ENCODE measurements around the gene PRCC. TPM values are rescaled to one million over a fixed set of nuclear protein-coding genes. Genes with fewer than 3 reads are reported as not detected.

The PRCC gene
- total and polyA plus RNA-seq, 2 of the 13 experiments (the other 11 are each of a cell fraction or from before 2014, with no cell fraction given), result 24.2 to 40.5 TPM

- TF ChIP-seq CEBPZ (IDR thresholded peaks at IDR 0.05; ENCODE audit: low read length) (no peak), KMT2A (CRISPR knock-in tag; IDR thresholded peaks at IDR 0.05) (no peak), KLF6 (CRISPR knock-in tag; IDR thresholded peaks at IDR 0.05) (peak; percentile 55; the same call in 1 of the 2 replicates), NR1H2 (CRISPR knock-in tag; IDR thresholded peaks at IDR 0.05; ENCODE audit: borderline replicate concordance, low read depth) (no peak), SNRNP70 (IDR thresholded peaks at IDR 0.05; ENCODE audit: low read depth, low read length) (no peak), SAP130 (CRISPR knock-in tag; IDR thresholded peaks at IDR 0.05; ENCODE audit: low read depth) (peak; percentile 83), KAT8 (CRISPR knock-in tag; IDR thresholded peaks at IDR 0.05) (peak; percentile 83; the same call in 1 of the 2 replicates), MYC (CRISPR knock-in tag; IDR thresholded peaks at IDR 0.05; ENCODE audit: borderline replicate concordance) (peak; percentile 99), HNRNPL (IDR thresholded peaks at IDR 0.05; ENCODE audit: low read depth, low read length) (0 out of 2 replicates have a peak, but pooled peaks have one; percentile 36), ZFP41 (CRISPR knock-in tag; IDR thresholded peaks at IDR 0.05; ENCODE audit: borderline replicate concordance) (peak; percentile 82; the same call in 1 of the 2 replicates), XBP1 (CRISPR knock-in tag; IDR thresholded peaks at IDR 0.05) (no peak), REST (IDR thresholded peaks at IDR 0.05; ENCODE audit: borderline replicate concordance in 1 of 2, low read depth in 1 of 2, low read length in 2 of 2) (0 out of 4 replicates have a peak, but pooled peaks of 1 of the 2 experiments have one; percentile 17), MEF2D (CRISPR knock-in tag; IDR thresholded peaks at IDR 0.05) (peak; percentile 75; the same call in 1 of the 2 replicates), HNRNPH1 (optimal IDR thresholded peaks at IDR 0.05; ENCODE audit: low read depth, low read length) (no peak), TBX3 (IDR thresholded peaks at IDR 0.05; ENCODE audit: borderline replicate concordance) (no peak), ZBTB26 (CRISPR knock-in tag; IDR thresholded peaks at IDR 0.05; ENCODE audit: borderline replicate concordance) (peak; percentile 66; the same call in 1 of the 2 replicates), IRF9 (CRISPR knock-in tag; IDR thresholded peaks at IDR 0.05; ENCODE audit: borderline replicate concordance) (peak; percentile 93), ZNF580 (CRISPR knock-in tag; IDR thresholded peaks at IDR 0.05; ENCODE audit: borderline replicate concordance, low read depth) (no peak; the same call in 1 of the 2 replicates), REL (CRISPR knock-in tag; conservative IDR thresholded peaks at IDR 0.05) (0 out of 2 replicates have a peak, but pooled peaks have one; percentile 20)
Measured at GRCh38 chr1:156813750-156814570, 46.6 kb downstream of the PRCC start (continued).
